ENCODE results near the gene UTP11. TPM values are rescaled to one million over a fixed set of nuclear protein-coding genes. Genes with fewer than 3 reads are reported as not detected.
A peak's percentile ranks its signal among the peaks of the same experiment; 100 is the strongest.

The UTP11 gene
- total RNA-seq, 1 donor: 38.7 TPM

GRCh38 chr1:38006008-38006828, 6.3 kb upstream of the UTP11 start:
- H3K79me2 ChIP-seq (ENCODE audit: insufficient read depth, low read length): peaks cover 35% of the 10 kb centered on the region
- H3K9me3 ChIP-seq (ENCODE audit: low read depth, low read length): no peaks in the 10 kb centered on the region
- peak overlapping the region; percentile 62 for H3K4me2 ChIP-seq (ENCODE audit: insufficient read depth, low read length)
- peak overlapping the region; percentile 66 for H2AFZ ChIP-seq (ENCODE audit: low read length)
- H3K4me3 ChIP-seq (ENCODE audit: insufficient read depth, low read length): peak overlapping the region; percentile 58
- TF ChIP-seq CTCF (IDR thresholded peaks at IDR 0.05; ENCODE audit: extremely low read depth, low read depth, low read length): no peak
- H3K36me3 ChIP-seq (ENCODE audit: insufficient read depth, low read length): no peaks in the 10 kb centered on the region
- H3K27ac ChIP-seq (ENCODE audit: low read depth, low read length): no peak overlapping the region
- H3K4me1 ChIP-seq (ENCODE audit: insufficient read depth, low read length): peaks cover 32% of the 10 kb centered on the region
- H4K20me1 ChIP-seq (ENCODE audit: insufficient read depth, low read length): peaks cover 8% of the 10 kb centered on the region
- no peaks in the 10 kb centered on the region for H3K27me3 ChIP-seq (ENCODE audit: insufficient read depth, low read length)
- no peak for DNase-seq (ENCODE audit: insufficient read length, low spot score, missing footprints)

- no peak overlapping the region for H3K4me3 ChIP-seq (ENCODE audit: insufficient read depth, low read length)
- H2AFZ ChIP-seq (ENCODE audit: low read length): peak overlapping the region; percentile 79
- H3K79me2 ChIP-seq (ENCODE audit: insufficient read depth, low read length): peaks cover 21% of the 10 kb centered on the region
- H3K27ac ChIP-seq (ENCODE audit: low read depth, low read length): peak overlapping the region; percentile 80
- H3K4me2 ChIP-seq (ENCODE audit: insufficient read depth, low read length): peak overlapping the region; percentile 7
- no peaks in the 10 kb centered on the region for H3K9me3 ChIP-seq (ENCODE audit: low read depth, low read length)
- peaks cover 7% of the 10 kb centered on the region for H4K20me1 ChIP-seq (ENCODE audit: insufficient read depth, low read length)
- peaks cover 2% of the 10 kb centered on the region for H3K36me3 ChIP-seq (ENCODE audit: insufficient read depth, low read length)
- DNase-seq (ENCODE audit: insufficient read length, low spot score, missing footprints): peak; percentile 93
- peaks cover 26% of the 10 kb centered on the region for H3K4me1 ChIP-seq (ENCODE audit: insufficient read depth, low read length)
- H3K27me3 ChIP-seq (ENCODE audit: insufficient read depth, low read length): no peaks in the 10 kb centered on the region
- TF ChIP-seq CTCF (IDR thresholded peaks at IDR 0.05; ENCODE audit: extremely low read depth, low read depth, low read length): no peak
Measured at GRCh38 chr1:38009088-38009840, 3.3 kb upstream of the UTP11 start.

GRCh38 chr1:38009841-38010180, 2.7 kb upstream of the UTP11 start:
- Histone ChIP-seq H3K27me3 (ENCODE audit: insufficient read depth, low read length) (no peaks in the 10 kb centered on the region), H3K27ac (ENCODE audit: low read depth, low read length) (peak overlapping the region; percentile 80), H2AFZ (ENCODE audit: low read length) (no peak overlapping the region), H3K4me3 (ENCODE audit: insufficient read depth, low read length) (no peak overlapping the region), H3K4me2 (ENCODE audit: insufficient read depth, low read length) (no peak overlapping the region), H3K79me2 (ENCODE audit: insufficient read depth, low read length) (peaks cover 21% of the 10 kb centered on the region), H3K4me1 (ENCODE audit: insufficient read depth, low read length) (peaks cover 24% of the 10 kb centered on the region), H4K20me1 (ENCODE audit: insufficient read depth, low read length) (peaks cover 8% of the 10 kb centered on the region), H3K36me3 (ENCODE audit: insufficient read depth, low read length) (peaks cover 6% of the 10 kb centered on the region), H3K9me3 (ENCODE audit: low read depth, low read length) (no peaks in the 10 kb centered on the region)
- no peak for DNase-seq (ENCODE audit: insufficient read length, low spot score, missing footprints)
- TF ChIP-seq CTCF (IDR thresholded peaks at IDR 0.05; ENCODE audit: extremely low read depth, low read depth, low read length): no peak

GRCh38 chr1:38013227-38013622, 691 bp downstream of the UTP11 start:
- DNase-seq (ENCODE audit: insufficient read length, low spot score, missing footprints): peak; percentile 25
- H3K27me3 ChIP-seq (ENCODE audit: insufficient read depth, low read length): no peaks in the 10 kb centered on the region
- peaks cover 51% of the 10 kb centered on the region for H3K79me2 ChIP-seq (ENCODE audit: insufficient read depth, low read length)
- H3K27ac ChIP-seq (ENCODE audit: low read depth, low read length): peak overlapping the region; percentile 94
- peak overlapping the region; percentile 83 for H3K4me3 ChIP-seq (ENCODE audit: insufficient read depth, low read length)
- peak overlapping the region; percentile 95 for H2AFZ ChIP-seq (ENCODE audit: low read length)
- peaks cover 12% of the 10 kb centered on the region for H4K20me1 ChIP-seq (ENCODE audit: insufficient read depth, low read length)
- H3K4me2 ChIP-seq (ENCODE audit: insufficient read depth, low read length): peak overlapping the region; percentile 88
- peaks cover 34% of the 10 kb centered on the region for H3K36me3 ChIP-seq (ENCODE audit: insufficient read depth, low read length)
- no peak for TF ChIP-seq CTCF (IDR thresholded peaks at IDR 0.05; ENCODE audit: extremely low read depth, low read depth, low read length)
- H3K9me3 ChIP-seq (ENCODE audit: low read depth, low read length): no peaks in the 10 kb centered on the region
- H3K4me1 ChIP-seq (ENCODE audit: insufficient read depth, low read length): peaks cover 24% of the 10 kb centered on the region

Measured in osteoblast (primary cell).